HCEC 1CT (cell line): ENCODE measurements around the gene PLCE1.
"Not testable (repeated sequence)": the region's sequence is repeated elsewhere in the genome, so short reads cannot be mapped to it uniquely, and the experiment has no call there.

Source experiments
- DNase-seq: peaks from one replicate; pipeline ENCODE4 v3.0.0-alpha.2; 2017

The PLCE1 gene

GRCh38 chr10:93993782-93994437, at the start of gene PLCE1:
TSS of gene PLCE1 (plus strand) at chr10:93993931. CDS start at chr10:94031047, 37,116 bp downstream.
- DNase-seq, result peak; percentile 6

GRCh38 chr10:93945819-93946218, 47.9 kb upstream of the PLCE1 start:
- DNase-seq, result no peak

GRCh38 chr10:93947055-93947454, 46.7 kb upstream of the PLCE1 start:
- DNase-seq, result peak; percentile 74

- no peak for DNase-seq
Measured at GRCh38 chr10:93947524-93947923, 46.2 kb upstream of the PLCE1 start.

- no peak for DNase-seq
Measured at GRCh38 chr10:93951905-93952304, 41.8 kb upstream of the PLCE1 start.

GRCh38 chr10:93954299-93954698, 39.4 kb upstream of the PLCE1 start:
- DNase-seq, result no peak

GRCh38 chr10:93954726-93955363, 38.9 kb upstream of the PLCE1 start:
- peak; percentile 79 for DNase-seq

GRCh38 chr10:93958834-93959233, 34.9 kb upstream of the PLCE1 start:
- no peak for DNase-seq

GRCh38 chr10:93960988-93961387, 32.7 kb upstream of the PLCE1 start:
- not testable (repeated sequence) for DNase-seq

- no peak for DNase-seq
Measured at GRCh38 chr10:93962973-93963372, 30.8 kb upstream of the PLCE1 start.

- no peak for DNase-seq
Measured at GRCh38 chr10:93963434-93963833, 30.3 kb upstream of the PLCE1 start.

GRCh38 chr10:93965911-93966310, 27.8 kb upstream of the PLCE1 start:
- DNase-seq, result no peak

- DNase-seq, result no peak
Measured at GRCh38 chr10:93967756-93968155, 26.0 kb upstream of the PLCE1 start.

GRCh38 chr10:93968540-93968945, 25.2 kb upstream of the PLCE1 start:
- no peak for DNase-seq

- DNase-seq, result not testable (repeated sequence)
Measured at GRCh38 chr10:93970433-93971010, 23.2 kb upstream of the PLCE1 start.

GRCh38 chr10:93973748-93974445, 19.8 kb upstream of the PLCE1 start:
- DNase-seq, result no peak

- DNase-seq, result no peak
Measured at GRCh38 chr10:93977442-93977841, 16.3 kb upstream of the PLCE1 start.

GRCh38 chr10:93980486-93980885, 13.2 kb upstream of the PLCE1 start:
- no peak for DNase-seq

- peak; percentile 6 for DNase-seq
Measured at GRCh38 chr10:93991114-93991513, 2.6 kb upstream of the PLCE1 start.

GRCh38 chr10:93991596-93992284, 2.0 kb upstream of the PLCE1 start:
- DNase-seq, result peak; percentile 64

- no peak for DNase-seq
Measured at GRCh38 chr10:93992400-93993030, 1.2 kb upstream of the PLCE1 start.

- DNase-seq, result no peak
Measured at GRCh38 chr10:93993414-93993781, 333 bp upstream of the PLCE1 start.

GRCh38 chr10:93994438-93994801, 689 bp downstream of the PLCE1 start:
- no peak for DNase-seq
